ENCODE measurements around the gene LEMD1. TPM values are rescaled to one million over a fixed set of nuclear protein-coding genes. Genes with fewer than 3 reads are reported as not detected.
"Not testable (repeated sequence)": the region's sequence is repeated elsewhere in the genome, so short reads cannot be mapped to it uniquely, and the experiment has no call there.

LEMD1 gene
- total RNA-seq, 1 experiment from 2014 or later = 26.3 TPM

DNA sequence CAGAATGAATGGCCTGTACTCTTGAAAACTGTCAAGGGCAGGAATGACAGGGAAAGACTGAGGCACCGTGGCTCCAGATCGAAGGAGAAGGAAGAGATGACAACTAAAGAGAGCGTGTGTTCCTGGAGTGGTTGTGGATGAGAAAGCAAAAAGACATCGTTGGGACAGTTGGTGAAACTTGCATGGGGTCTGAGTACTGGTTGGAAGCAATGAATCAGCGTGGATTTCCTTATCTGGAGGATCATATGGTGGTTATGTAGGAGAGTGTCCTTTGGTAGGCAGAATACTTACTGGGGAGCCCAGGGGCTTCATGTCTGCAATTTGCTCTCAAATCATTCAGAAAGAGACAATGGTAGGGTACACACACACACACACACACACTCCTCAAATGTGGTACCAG, 13.9 kb downstream of the LEMD1 start (continued):
- no peak for TF ChIP-seq ATF6 (CRISPR knock-in tag; IDR thresholded peaks at IDR 0.05)
- no peak for TF ChIP-seq ELF4 (CRISPR knock-in tag; IDR thresholded peaks at IDR 0.05; ENCODE audit: low read depth)
- TF ChIP-seq SMAD3 (CRISPR knock-in tag; IDR thresholded peaks at IDR 0.05; ENCODE audit: borderline replicate concordance) = no peak
- TF ChIP-seq CREB1 (CRISPR knock-in tag; IDR thresholded peaks at IDR 0.05) = no peak
- no peak for TF ChIP-seq MYBL2 (CRISPR knock-in tag; IDR thresholded peaks at IDR 0.05)
- TF ChIP-seq ZNF232 (CRISPR knock-in tag; IDR thresholded peaks at IDR 0.05) = no peak

- Mint-ChIP-seq H3K9me3 (peaks cover 28% of the 10 kb centered on the region), H3K27me3 (ENCODE audit: low read depth) (peaks cover 59% of the 10 kb centered on the region), H3K36me3 (peaks cover 17% of the 10 kb centered on the region)
- DNase-seq (ENCODE audit: low spot score); H3K4me1 Mint-ChIP-seq; POLR2A ChIA-PET; ATAC-seq; CTCF ChIA-PET; H3K27ac Mint-ChIP-seq; H3K4me3 Mint-ChIP-seq: not testable (repeated sequence)
Observed at GRCh38 chr1:205406252-205406651, 15.6 kb downstream of the LEMD1 start.

GRCh38 chr1:205404484-205404883, 17.4 kb downstream of the LEMD1 start:
- H3K27ac Mint-ChIP-seq; H3K4me1 Mint-ChIP-seq; POLR2A ChIA-PET; CTCF ChIA-PET; DNase-seq (ENCODE audit: low spot score); H3K4me3 Mint-ChIP-seq; ATAC-seq: not testable (repeated sequence)
- Mint-ChIP-seq H3K9me3 (peaks cover 28% of the 10 kb centered on the region), H3K27me3 (ENCODE audit: low read depth) (peaks cover 50% of the 10 kb centered on the region), H3K36me3 (peaks cover 17% of the 10 kb centered on the region)

DNA sequence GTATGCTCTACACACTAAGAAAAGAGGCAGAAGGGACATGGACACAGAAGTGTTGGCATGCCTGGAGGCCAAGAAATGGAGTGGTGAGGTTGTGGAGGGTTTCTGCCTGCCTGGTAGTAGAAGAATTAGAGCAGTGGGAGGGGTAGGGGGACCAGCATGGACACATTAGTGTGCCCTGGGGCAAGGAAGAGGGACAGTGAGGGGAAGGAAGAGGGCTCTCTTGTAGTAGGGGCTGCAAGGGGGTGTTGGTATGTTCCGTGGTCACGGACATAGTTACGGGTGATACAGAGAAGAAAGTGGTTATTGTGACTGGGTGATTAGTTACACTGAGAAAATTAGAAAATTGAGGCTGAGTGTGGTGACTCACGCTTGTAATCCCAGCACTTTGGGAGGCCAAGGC, 23.3 kb downstream of the LEMD1 start:
- Mint-ChIP-seq H3K9me3 (peaks cover 6% of the 10 kb centered on the region; the same call in 1 of the 2 replicates), H3K36me3 (no peaks in the 10 kb centered on the region; the same call in 1 of the 2 replicates), H3K4me3 (no peak overlapping the region), H3K4me1 (peaks cover 6% of the 10 kb centered on the region), H3K27me3 (ENCODE audit: low read depth) (peaks cover 16% of the 10 kb centered on the region), H3K27ac (no peak overlapping the region)
- ATAC-seq (no peak), DNase-seq (ENCODE audit: low spot score) (no peak)
- ChIA-PET POLR2A (no interaction called here), CTCF (interaction anchor here (2.4 to 3.1 kb wide), 2 partner anchors 32 to 87 kb away, joined by 9 to 118 read pairs; no protein-coding TSS in a partner anchor)
- TF ChIP-seq OVOL2 (CRISPR knock-in tag; IDR thresholded peaks at IDR 0.05; ENCODE audit: borderline replicate concordance) (no peak), ESRRA (CRISPR knock-in tag; IDR thresholded peaks at IDR 0.05; ENCODE audit: borderline replicate concordance) (no peak), PREB (CRISPR knock-in tag; IDR thresholded peaks at IDR 0.05; ENCODE audit: borderline replicate concordance) (no peak), AFF4 (CRISPR knock-in tag; IDR thresholded peaks at IDR 0.05; ENCODE audit: borderline replicate concordance) (no peak), IRF2 (CRISPR knock-in tag; IDR thresholded peaks at IDR 0.05; ENCODE audit: borderline replicate concordance, low read depth) (no peak), ZNF532 (CRISPR knock-in tag; IDR thresholded peaks at IDR 0.05; ENCODE audit: borderline replicate concordance) (no peak), MXD4 (CRISPR knock-in tag; IDR thresholded peaks at IDR 0.05; ENCODE audit: borderline replicate concordance) (no peak)
- TF ChIP-seq, protein P1, sequence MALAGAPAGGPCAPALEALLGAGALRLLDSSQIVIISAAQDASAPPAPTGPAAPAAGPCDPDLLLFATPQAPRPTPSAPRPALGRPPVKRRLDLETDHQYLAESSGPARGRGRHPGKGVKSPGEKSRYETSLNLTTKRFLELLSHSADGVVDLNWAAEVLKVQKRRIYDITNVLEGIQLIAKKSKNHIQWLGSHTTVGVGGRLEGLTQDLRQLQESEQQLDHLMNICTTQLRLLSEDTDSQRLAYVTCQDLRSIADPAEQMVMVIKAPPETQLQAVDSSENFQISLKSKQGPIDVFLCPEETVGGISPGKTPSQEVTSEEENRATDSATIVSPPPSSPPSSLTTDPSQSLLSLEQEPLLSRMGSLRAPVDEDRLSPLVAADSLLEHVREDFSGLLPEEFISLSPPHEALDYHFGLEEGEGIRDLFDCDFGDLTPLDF (CRISPR knock-in tag; IDR thresholded peaks at IDR 0.05) = no peak
- TF ChIP-seq, protein P2, sequence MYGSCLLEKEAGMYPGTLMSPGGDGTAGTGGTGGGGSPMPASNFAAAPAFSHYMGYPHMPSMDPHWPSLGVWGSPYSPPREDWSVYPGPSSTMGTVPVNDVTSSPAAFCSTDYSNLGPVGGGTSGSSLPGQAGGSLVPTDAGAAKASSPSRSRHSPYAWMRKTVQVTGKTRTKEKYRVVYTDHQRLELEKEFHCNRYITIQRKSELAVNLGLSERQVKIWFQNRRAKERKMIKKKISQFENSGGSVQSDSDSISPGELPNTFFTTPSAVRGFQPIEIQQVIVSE (CRISPR knock-in tag; IDR thresholded peaks at IDR 0.05; ENCODE audit: borderline replicate concordance) = no peak
